Skeletal muscle tissue (tissue), 4 donors: ENCODE results near the gene CARMIL1. TPM values are rescaled to one million over a fixed set of nuclear protein-coding genes. Genes with fewer than 3 reads are reported as not detected.
"Not testable (repeated sequence)": the region's sequence is repeated elsewhere in the genome, so short reads cannot be mapped to it uniquely, and the experiment has no call there.

ENCODE experiments used
- H3K27ac ChIP-seq: one replicate; pipeline ENCODE4 v1.7.0; 2013; ENCODE audit warnings: mild to moderate bottlenecking, low read depth, low read length, inconsistent platforms
- H3K27me3 ChIP-seq, 3 donors: one replicate each; pipeline ENCODE4 v1.7.0; 2013; ENCODE audit warnings: low read length in 3 of 3; ENCODE audit not compliant: control insufficient read depth in 3 of 3, insufficient read depth in 3 of 3
- H3K36me3 ChIP-seq, 3 donors: one replicate each; pipeline ENCODE4 v1.7.0; 2013; ENCODE audit warnings: low read length in 3 of 3; ENCODE audit not compliant: control insufficient read depth in 3 of 3, insufficient read depth in 3 of 3
- H3K4me1 ChIP-seq, 3 donors: one replicate each; pipeline ENCODE4 v1.7.0; 2013; ENCODE audit warnings: low read length in 3 of 3, mild to moderate bottlenecking in 3 of 3; ENCODE audit not compliant: control insufficient read depth in 3 of 3, insufficient read depth in 3 of 3
- H3K4me3 ChIP-seq, 3 donors: one replicate each; pipeline ENCODE4 v1.7.0; 2013; ENCODE audit warnings: low read length in 3 of 3
- H3K9ac ChIP-seq, 3 donors: one replicate each; pipeline ENCODE4 v1.7.0; 2013; ENCODE audit warnings: low read length in 3 of 3, mild to moderate bottlenecking in 3 of 3, moderate library complexity in 2 of 3, low read depth in 1 of 3
- H3K9me3 ChIP-seq, 3 donors: one replicate each; pipeline ENCODE4 v1.7.0; 2013; ENCODE audit warnings: low read length in 3 of 3; ENCODE audit not compliant: control insufficient read depth in 3 of 3
- total RNA-seq: library from RNA; depleted of rRNA; stranded (reverse); fragments of >200 nt; gene quantifications from one replicate; pipeline ENCODE4 v1.2.3, GENCODE V29; 2014
- donor health status: Osteomylitis.

The CARMIL1 gene
- total RNA-seq, 1 donor from 2014 or later = 4.7 TPM

DNA sequence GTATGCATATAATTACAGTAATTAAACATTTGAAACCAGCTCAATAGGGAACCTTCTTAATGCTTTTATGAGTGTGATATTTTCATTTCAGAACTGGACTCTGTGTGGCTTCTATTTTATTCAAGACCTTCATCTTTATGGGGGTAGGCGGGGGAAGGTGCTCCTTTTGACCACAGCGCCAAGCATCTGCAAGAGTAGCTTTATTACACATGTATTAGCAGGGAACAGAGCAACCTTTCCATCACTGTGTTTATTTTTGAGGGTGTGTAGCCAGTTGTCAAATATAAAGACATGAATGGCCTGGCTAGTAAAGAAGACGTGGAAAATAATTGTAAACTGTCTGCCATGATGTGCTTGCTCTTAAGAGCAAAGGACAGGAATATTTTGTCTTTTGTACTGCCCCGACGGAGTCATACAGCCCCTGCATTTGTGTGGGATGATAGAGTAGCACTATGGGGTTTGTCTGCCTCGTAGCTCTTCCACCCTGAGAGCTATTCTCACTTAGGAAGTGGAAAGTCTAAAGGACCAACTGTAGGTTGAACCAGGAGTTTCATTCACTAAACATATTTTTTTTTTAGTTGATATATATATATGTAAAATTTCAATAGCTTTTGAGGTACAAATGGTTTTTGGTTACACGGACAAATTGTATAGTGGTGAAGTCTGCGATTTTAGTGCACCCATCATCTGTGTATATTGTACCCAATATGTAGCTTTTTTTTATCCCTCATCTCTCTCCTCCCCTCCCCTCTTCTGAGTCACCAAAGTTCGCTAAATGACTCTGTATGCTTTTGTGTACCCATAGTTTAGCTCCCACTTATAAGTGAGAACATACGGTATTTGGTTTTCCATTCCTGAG, 91.2 kb downstream of the CARMIL1 start:
- peaks cover 0 to 12% (median 6%) of the 10 kb centered on the region in 3 donors for H3K4me1 ChIP-seq
- no peak overlapping the region for H3K27ac ChIP-seq
- H3K9me3 ChIP-seq = no peaks in the 10 kb centered on the region
- H3K27me3 ChIP-seq = no peaks in the 10 kb centered on the region
- H3K36me3 ChIP-seq = no peaks in the 10 kb centered on the region
- no peak overlapping the region for H3K4me3 ChIP-seq
- H3K9ac ChIP-seq = no peak overlapping the region

DNA sequence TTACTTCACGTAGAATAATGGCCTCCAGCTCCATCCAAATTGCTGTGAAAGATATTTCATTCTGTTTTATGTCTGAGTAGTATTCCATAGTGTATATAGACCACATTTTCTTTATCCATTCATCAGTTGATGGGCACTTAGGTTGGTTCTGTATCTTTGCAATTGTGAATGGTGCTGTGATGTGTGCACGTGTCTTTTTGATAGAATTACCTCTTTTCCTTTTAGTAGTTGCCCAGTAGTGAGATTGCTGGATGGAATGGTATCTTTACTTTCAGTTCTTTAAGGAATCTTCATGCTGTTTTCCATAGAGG, 91.8 kb downstream of the CARMIL1 start:
- H3K9me3 ChIP-seq = no peaks in the 10 kb centered on the region
- H3K4me3 ChIP-seq = no peak overlapping the region
- H3K9ac ChIP-seq = no peak overlapping the region
- H3K4me1 ChIP-seq = peaks cover 0 to 12% (median 6%) of the 10 kb centered on the region in 3 donors
- H3K27ac ChIP-seq = no peak overlapping the region
- no peaks in the 10 kb centered on the region for H3K27me3 ChIP-seq
- H3K36me3 ChIP-seq = no peaks in the 10 kb centered on the region

DNA sequence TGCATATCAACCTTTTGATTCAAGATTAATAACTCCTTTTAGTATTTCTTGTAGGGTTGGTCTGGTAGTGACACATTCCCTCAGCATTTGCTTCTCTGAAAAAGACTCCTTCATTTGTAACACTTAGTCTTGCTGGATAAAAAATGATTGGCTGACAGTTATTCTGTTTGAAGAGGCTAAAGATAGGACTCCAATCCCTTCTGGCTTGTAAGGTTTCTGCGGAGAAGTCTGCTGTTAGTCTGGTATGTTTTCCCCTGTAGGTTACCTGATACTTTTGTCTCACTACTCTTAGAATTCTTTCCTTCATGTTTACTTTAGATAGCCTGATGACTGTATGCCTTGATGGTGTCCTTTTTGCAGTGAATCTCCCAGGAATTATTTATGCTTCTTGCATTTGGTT, 96.0 kb downstream of the CARMIL1 start:
- Histone ChIP-seq H3K27me3 (no peaks in the 10 kb centered on the region), H3K27ac (no peak overlapping the region), H3K4me1 (no peaks in the 10 kb centered on the region), H3K4me3 (no peak overlapping the region), H3K9me3 (no peaks in the 10 kb centered on the region), H3K36me3 (no peaks in the 10 kb centered on the region), H3K9ac (no peak overlapping the region)

DNA sequence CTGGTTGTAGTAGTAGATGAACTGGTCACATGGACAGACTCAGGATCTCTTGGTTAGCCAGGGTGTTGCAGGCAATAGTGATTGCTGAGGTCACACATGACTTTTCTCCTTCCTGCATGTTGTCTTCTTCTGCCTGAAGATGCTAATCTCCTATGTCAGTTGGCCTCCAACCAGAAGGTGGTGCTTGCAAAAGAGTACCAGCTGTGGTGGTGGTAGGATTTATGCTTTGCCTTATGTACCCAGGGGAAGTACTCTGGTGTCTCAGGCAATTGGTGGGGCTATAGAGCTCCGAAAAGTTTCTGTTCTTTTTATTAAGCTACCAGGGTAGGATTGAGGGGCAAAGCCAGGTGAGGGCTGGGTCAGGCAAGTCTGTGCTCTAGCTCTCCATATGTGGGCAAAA, 98.5 kb downstream of the CARMIL1 start:
- Histone ChIP-seq H3K27me3 (no peaks in the 10 kb centered on the region), H3K9ac (no peak overlapping the region), H3K36me3 (no peaks in the 10 kb centered on the region), H3K27ac (no peak overlapping the region), H3K4me3 (no peak overlapping the region), H3K4me1 (no peaks in the 10 kb centered on the region), H3K9me3 (no peaks in the 10 kb centered on the region)

DNA sequence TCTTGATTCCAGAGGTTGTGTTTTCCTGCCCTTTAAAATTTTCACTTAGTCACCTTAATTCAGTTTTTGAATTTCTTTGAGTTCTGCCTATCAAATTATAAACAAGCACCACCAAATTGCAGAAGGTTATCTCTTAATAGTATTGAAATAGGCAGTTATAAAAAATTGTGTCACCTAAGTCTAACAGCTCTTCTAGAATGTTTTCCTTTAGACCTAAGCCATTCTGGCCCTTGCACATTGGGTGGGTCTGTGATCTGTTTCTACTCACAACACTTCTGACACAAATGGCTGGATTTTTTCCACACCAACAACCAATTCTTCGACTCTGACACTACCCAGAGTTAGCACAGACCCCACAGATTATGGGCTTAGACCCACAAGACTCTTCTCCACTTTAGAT, 101.9 kb downstream of the CARMIL1 start:
- Histone ChIP-seq H3K27me3 (no peaks in the 10 kb centered on the region), H3K36me3 (no peaks in the 10 kb centered on the region), H3K9ac (no peak overlapping the region), H3K4me1 (no peaks in the 10 kb centered on the region), H3K4me3 (no peak overlapping the region), H3K9me3 (no peaks in the 10 kb centered on the region), H3K27ac (no peak overlapping the region)

DNA sequence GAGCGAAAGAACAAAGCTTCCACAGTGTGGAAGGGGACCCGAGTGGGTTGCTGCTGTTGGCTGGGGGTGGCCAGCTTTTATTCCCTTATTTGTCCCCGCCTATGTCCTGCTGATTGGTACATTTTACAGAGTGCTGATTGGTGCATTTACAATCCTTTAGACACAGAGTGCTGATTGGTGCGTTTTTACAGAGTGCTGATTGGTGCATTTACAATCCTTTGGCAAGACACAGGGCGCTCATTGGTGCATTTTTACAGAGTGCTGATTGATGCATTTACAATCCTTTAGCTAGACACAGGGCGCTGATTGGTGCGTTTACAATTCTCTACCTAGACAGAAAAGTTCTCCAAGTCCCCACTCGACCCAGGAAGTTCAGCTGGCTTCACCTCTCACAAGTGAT, 103.3 kb downstream of the CARMIL1 start:
- H3K27ac ChIP-seq, H3K4me1 ChIP-seq, H3K9ac ChIP-seq, H3K36me3 ChIP-seq, H3K4me3 ChIP-seq, H3K27me3 ChIP-seq, H3K9me3 ChIP-seq: not testable (repeated sequence)

DNA sequence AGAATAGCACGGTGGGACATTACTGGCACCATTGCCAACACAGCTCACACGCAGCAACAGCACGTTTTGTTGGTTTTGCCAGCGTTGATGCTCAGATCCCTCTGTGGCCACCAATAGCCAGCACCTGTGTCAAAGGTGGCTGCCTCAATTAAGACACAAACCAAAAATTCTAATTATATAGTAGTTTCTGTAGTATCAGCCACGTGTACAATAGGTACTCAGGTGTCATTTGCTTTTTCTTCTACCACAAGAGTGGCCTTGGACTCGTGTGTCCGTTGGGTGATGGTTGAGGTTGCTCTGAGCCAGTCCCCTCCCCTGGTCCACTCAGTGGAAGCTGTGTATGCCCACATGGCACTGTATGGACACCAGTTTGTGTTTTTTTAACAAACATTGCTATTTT, 105.1 kb downstream of the CARMIL1 start:
- no peaks in the 10 kb centered on the region for H3K4me1 ChIP-seq
- H3K27ac ChIP-seq = no peak overlapping the region
- no peaks in the 10 kb centered on the region for H3K9me3 ChIP-seq
- H3K4me3 ChIP-seq = no peak overlapping the region
- H3K9ac ChIP-seq = no peak overlapping the region
- no peaks in the 10 kb centered on the region for H3K27me3 ChIP-seq
- no peaks in the 10 kb centered on the region for H3K36me3 ChIP-seq

DNA sequence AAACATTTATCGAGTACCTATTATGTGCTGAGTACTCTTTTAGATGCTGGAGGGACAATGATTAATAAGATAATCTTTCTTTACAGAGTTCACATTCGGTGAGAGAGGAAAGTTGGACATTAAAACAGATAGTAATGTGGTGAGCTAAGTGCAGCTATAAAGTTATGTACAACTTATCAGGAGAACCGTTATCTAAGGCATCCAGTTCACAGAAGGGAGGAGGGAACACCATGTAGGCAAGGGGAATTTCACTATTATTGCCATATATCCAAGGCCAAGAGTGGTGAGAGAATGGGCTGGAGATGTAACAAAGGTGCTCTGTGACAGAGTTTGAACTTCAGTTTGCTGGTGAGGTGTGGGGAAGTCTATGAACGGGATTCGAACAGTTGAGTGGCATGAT, 105.8 kb downstream of the CARMIL1 start:
- H3K9ac ChIP-seq = no peak overlapping the region
- no peak overlapping the region for H3K27ac ChIP-seq
- no peak overlapping the region for H3K4me3 ChIP-seq
- no peaks in the 10 kb centered on the region for H3K9me3 ChIP-seq
- H3K4me1 ChIP-seq = no peaks in the 10 kb centered on the region
- no peaks in the 10 kb centered on the region for H3K27me3 ChIP-seq
- H3K36me3 ChIP-seq = no peaks in the 10 kb centered on the region

DNA sequence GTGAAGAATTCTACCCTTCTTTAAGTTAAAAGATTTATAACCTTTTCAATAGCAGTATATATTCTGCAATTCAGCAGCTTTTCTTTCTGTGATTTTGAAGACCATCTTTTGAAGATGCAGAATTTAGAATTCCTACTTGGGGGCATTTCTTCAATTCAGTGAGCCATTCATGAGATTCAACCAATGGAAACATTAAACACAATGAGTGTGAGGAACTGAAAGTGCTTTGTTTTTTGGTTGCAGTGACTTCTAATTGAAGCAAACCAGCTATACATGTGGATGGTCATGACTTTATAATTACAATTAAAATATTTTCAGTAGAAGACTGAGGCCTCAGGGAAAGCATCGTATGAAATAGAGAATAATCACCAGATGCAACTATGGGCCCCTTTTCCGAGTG, 108.3 kb downstream of the CARMIL1 start:
- Histone ChIP-seq H3K9me3 (no peaks in the 10 kb centered on the region), H3K4me3 (no peak overlapping the region), H3K27me3 (no peaks in the 10 kb centered on the region), H3K9ac (no peak overlapping the region), H3K4me1 (no peaks in the 10 kb centered on the region), H3K36me3 (no peaks in the 10 kb centered on the region), H3K27ac (no peak overlapping the region)

DNA sequence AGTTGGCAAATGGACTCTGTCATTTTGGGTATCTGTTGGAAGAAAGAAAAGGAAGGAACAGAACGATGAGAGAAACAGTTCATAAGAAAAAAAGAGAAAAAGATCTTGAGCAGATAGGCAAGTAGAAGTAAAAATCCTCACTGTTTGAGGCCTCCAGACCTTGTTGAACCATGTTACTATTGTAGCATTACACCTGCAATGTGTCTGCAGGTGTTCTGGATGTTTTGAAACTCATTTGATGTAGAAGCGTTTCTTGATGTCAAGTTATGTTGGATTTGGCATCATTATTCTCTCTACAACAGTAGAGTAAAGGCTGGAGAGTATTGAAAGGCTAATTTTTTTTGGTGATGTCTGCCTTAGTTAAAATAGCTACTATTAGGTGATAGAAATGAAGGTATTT, 108.7 kb downstream of the CARMIL1 start:
- H3K36me3 ChIP-seq = no peaks in the 10 kb centered on the region
- no peaks in the 10 kb centered on the region for H3K4me1 ChIP-seq
- no peak overlapping the region for H3K27ac ChIP-seq
- no peaks in the 10 kb centered on the region for H3K27me3 ChIP-seq
- H3K9me3 ChIP-seq = no peaks in the 10 kb centered on the region
- no peak overlapping the region for H3K9ac ChIP-seq
- H3K4me3 ChIP-seq = no peak overlapping the region
